GM12801 (cell line): Measurements from ENCODE around the gene MAPKAPK3.

Source experiments
- CTCF ChIP-seq: IDR thresholded peaks from one replicate; pipeline ENCODE4 v1.5.1; 2011; ENCODE audit warnings: control low read depth; ENCODE audit not compliant: insufficient read length; ENCODE audit errors: extremely low read depth

MAPKAPK3 gene

GRCh38 chr3:50675179-50676030 is 58.5 kb downstream of the MAPKAPK3 start:
- TF ChIP-seq CTCF: no peak

GRCh38 chr3:50676031-50676705 is 59.2 kb downstream of the MAPKAPK3 start:
- no peak for TF ChIP-seq CTCF

GRCh38 chr3:50687127-50687751 is 70.3 kb downstream of the MAPKAPK3 start:
- no peak for TF ChIP-seq CTCF

GRCh38 chr3:50687916-50688315 is 71.0 kb downstream of the MAPKAPK3 start:
- no peak for TF ChIP-seq CTCF

GRCh38 chr3:50689558-50689957 is 72.6 kb downstream of the MAPKAPK3 start:
- TF ChIP-seq CTCF: no peak

- TF ChIP-seq CTCF: no peak
Observed at GRCh38 chr3:50695031-50695430, 78.1 kb downstream of the MAPKAPK3 start.

- TF ChIP-seq CTCF: no peak
Observed at GRCh38 chr3:50696276-50696675, 79.3 kb downstream of the MAPKAPK3 start.
